GM12873 (cell line): ENCODE measurements around the gene CEP112.

ENCODE experiments used
- TF ChIP-seq, protein P1 (sequence below): IDR thresholded peaks from 2 replicates; pipeline ENCODE4 v1.5.1; 2012; ENCODE audit warnings: low read depth, mild to moderate bottlenecking, moderate library complexity, low read length, control low read depth; ENCODE audit not compliant: insufficient read depth; ENCODE audit errors: missing control alignments

The CEP112 gene

DNA sequence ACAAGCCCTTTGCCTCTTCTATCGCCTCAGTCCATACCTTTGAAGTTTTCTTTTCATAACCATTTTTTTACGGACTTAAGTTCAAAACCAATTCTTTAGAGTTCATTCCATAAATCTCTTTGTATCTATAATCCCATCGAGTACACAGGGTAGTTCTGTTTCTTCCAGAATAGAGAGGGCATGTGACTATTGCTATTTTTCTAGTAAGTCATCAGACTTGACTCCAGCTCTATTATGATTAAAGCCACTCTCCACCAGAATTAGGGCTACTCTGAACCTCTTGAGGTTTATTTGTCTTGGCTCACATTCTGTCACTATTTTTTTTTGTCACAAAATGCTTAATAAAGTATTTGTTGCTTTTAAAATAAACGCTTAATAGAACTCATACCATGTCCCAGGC, 438.6 kb downstream of the CEP112 start:
- TF ChIP-seq, protein P1, sequence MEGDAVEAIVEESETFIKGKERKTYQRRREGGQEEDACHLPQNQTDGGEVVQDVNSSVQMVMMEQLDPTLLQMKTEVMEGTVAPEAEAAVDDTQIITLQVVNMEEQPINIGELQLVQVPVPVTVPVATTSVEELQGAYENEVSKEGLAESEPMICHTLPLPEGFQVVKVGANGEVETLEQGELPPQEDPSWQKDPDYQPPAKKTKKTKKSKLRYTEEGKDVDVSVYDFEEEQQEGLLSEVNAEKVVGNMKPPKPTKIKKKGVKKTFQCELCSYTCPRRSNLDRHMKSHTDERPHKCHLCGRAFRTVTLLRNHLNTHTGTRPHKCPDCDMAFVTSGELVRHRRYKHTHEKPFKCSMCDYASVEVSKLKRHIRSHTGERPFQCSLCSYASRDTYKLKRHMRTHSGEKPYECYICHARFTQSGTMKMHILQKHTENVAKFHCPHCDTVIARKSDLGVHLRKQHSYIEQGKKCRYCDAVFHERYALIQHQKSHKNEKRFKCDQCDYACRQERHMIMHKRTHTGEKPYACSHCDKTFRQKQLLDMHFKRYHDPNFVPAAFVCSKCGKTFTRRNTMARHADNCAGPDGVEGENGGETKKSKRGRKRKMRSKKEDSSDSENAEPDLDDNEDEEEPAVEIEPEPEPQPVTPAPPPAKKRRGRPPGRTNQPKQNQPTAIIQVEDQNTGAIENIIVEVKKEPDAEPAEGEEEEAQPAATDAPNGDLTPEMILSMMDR: no peak

DNA sequence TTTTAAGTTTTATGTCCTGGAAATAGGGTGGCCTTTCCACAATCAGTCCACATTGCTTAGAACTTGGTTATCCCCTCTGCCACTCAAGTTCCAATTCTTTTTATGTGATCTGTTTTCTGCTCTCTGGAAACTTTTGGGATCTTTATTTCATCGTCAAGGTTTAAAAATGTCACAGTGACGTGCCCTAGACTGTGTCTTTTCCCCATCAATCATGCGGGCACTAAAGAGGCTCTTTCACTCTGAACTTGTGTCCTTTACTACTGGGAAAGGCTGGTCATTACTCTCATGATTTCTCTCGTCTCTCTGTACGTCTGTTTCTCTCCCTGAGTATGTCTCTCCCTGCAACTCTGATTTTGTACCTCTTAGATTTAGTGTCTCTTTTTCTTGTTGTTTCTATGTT, 440.7 kb downstream of the CEP112 start:
- TF ChIP-seq, protein P1: no peak

DNA sequence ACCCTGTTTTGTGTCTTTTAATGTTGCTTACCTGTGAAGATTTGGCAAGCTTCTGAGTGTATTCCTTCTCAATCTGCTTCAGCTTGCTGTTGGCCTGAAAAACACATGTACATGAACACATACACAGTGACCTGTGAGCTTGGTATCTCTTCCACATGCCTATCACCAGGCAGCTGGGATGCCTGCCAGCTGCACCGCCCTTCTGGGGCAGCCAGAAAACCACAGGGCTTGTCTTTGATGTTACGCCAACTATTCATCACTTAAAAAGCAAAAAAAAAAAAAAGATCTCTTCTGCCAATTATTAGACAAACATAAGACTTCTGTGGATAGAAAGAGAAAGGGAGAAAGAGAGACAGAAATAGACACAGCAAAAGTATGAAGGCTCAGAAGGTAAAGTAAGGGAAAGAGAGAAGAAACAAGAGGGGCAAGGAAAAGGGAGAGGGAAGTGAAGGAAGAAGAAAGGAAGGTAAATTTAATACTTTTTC, 441.3 kb downstream of the CEP112 start:
- TF ChIP-seq, protein P1: no peak

DNA sequence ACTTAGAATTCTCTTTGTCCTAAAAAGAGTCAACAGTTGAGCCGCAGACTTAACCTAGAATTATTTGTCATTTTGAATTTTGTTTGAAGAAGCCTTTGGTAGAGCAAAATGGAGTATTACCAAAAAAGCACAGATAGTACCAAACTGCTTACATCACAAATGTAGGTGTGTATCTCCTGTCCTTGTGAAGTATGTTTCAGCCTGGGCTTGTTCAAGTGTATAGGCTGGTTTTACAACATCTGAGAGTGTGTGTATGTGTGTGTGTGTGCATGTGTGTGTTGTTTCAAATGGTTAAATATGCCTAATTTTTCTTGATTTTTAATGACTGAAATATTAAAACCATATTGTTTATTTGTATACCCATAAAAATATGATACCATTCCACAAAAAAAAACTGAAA, 441.8 kb downstream of the CEP112 start:
- TF ChIP-seq, protein P1: no peak

DNA sequence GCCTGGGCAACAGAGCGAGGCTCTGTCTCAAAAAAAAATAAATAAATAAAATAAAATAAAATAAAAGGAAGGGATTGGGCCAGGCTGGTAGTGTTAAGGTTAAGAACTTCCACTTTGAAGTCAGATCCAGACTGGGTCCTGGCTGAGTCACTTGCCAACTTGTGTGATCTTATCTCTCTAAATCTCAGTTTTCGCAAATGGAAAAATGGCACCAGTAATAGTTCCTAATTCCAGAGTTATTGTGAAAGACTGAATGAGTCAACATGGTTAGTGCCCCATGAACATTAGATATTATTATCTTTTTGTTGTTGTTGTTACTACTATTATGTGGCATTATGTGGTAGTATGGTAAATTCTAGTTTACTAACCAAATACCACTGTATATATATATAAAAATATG, 442.5 kb downstream of the CEP112 start:
- TF ChIP-seq, protein P1: no peak

DNA sequence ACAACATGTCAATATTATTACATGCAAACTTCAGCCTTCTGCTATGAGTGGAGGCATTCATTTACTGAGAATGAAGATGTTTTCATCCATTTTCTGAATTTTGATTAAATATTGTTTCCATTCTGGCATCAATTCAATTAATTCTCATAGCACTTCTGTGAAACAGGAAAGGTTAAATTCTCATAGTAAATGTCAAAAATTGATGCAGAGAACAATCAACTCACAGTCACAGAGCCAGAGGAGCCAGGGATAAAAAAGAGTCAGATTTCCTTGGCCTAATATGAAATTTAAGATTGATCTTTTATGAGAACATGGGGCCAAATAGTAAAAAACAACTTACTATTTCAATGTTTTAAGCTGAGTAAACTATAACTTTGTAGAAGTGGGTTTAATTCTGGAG, 446.7 kb downstream of the CEP112 start:
- TF ChIP-seq, protein P1: no peak

DNA sequence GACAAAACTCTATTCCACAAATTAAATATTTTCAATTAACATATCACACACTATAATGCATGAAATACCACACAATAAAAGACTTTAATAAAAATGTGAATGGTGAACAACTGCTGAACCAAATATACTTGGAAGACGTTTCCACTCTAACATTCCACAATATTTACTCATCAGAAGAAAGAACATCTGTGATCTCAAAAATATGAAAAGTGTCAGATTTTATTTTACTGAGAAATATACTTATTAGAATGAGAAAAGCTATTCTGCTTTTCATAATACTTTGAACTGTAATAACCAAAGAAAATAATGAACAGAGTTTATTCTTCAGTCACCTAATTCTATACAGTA, 448.7 kb downstream of the CEP112 start:
- TF ChIP-seq, protein P1: no peak
